Hair follicular keratinocyte (primary cell): ENCODE measurements around the gene LRIG3. TPM values are rescaled to one million over a fixed set of nuclear protein-coding genes. Genes with fewer than 3 reads are reported as not detected.

Experiments used
- total RNA-seq: library from RNA; depleted of rRNA; stranded (reverse); fragments of >200 nt; gene quantifications from 2 replicates; pipeline ENCODE4 v1.2.3, GENCODE V29; 2015

The LRIG3 gene
- total RNA-seq: 23.0 and 36.2 TPM in 2 replicates

GRCh38 chr12:58920102-58920960 lies at the start of gene LRIG3:
Gene LRIG3 (minus strand): TSS chr12:58920504. CDS start chr12:58920235, 269 bp downstream.

